H1 (cell line): ENCODE results near the gene RCC1. TPM values are rescaled to one million over a fixed set of nuclear protein-coding genes. Genes with fewer than 3 reads are reported as not detected.

Source experiments
- CEBPB ChIP-seq: IDR thresholded peaks from 2 replicates; pipeline ENCODE4 v1.6.1; 2012; ENCODE audit warnings: low read depth, low read length
- CHD1 ChIP-seq: IDR thresholded peaks from 2 replicates; pipeline ENCODE4 v1.6.1; 2012; ENCODE audit warnings: low read depth, low read length, improper control_type of control experiment
- CHD2 ChIP-seq: IDR thresholded peaks from 2 replicates; pipeline ENCODE4 v1.6.1; 2012; ENCODE audit warnings: low read length, improper control_type of control experiment
- CTBP2 ChIP-seq: IDR thresholded peaks from 2 replicates; pipeline ENCODE4 v1.7.0; 2011; ENCODE audit warnings: borderline replicate concordance, mild to moderate bottlenecking, moderate library complexity, mixed read lengths, low read length; ENCODE audit not compliant: insufficient read depth, insufficient read length
- FOSL1 ChIP-seq: IDR thresholded peaks from 2 replicates; pipeline ENCODE4 v1.6.1; 2011; ENCODE audit warnings: mild to moderate bottlenecking, low read depth, low read length, moderate library complexity; ENCODE audit not compliant: insufficient read depth
- POLR2AphosphoS5 ChIP-seq: IDR thresholded peaks from 2 replicates; pipeline ENCODE4 v1.6.1; 2011; ENCODE audit warnings: low read depth, low read length
- SRF ChIP-seq: IDR thresholded peaks from 2 replicates; pipeline ENCODE4 v1.6.1; 2011; ENCODE audit warnings: mild to moderate bottlenecking, low read depth, low read length, moderate library complexity
- TAF1 ChIP-seq: IDR thresholded peaks from 2 replicates; pipeline ENCODE4 v1.6.1; 2011; ENCODE audit warnings: mild to moderate bottlenecking, low read depth, low read length
- TAF7 ChIP-seq: optimal IDR thresholded peaks from 2 replicates; pipeline ENCODE3; 2011; ENCODE audit warnings: low read depth, mild to moderate bottlenecking, inconsistent platforms, low read length, moderate library complexity, borderline replicate concordance
- YY1 ChIP-seq: IDR thresholded peaks from 2 replicates; pipeline ENCODE4 v1.6.1; 2011; ENCODE audit warnings: low read depth, mild to moderate bottlenecking, low read length
- ZNF274 ChIP-seq: IDR thresholded peaks from 2 replicates; pipeline ENCODE4 v1.7.0; 2012; ENCODE audit warnings: low read length, borderline replicate concordance; ENCODE audit errors: extremely low read depth
- polyA plus RNA-seq, 7 experiments: library from polyadenylated mRNA; depleted of rRNA in 3 of 7; stranded (reverse) in 5 of 7; unstranded in 2 of 7; fragments of >200 nt in 5 of 7; fragments of 200-250 nt in 2 of 7; gene quantifications; 1 replicate in 5 of 7; 2 replicates in 1 of 7; 4 replicates in 1 of 7; pipeline versions ENCODE4 v1.2.1 to v1.2.3, GENCODE V29; 2011 to 2013; ENCODE audit warnings: missing spikeins in 2 of 7, mixed read lengths in 2 of 7
- total RNA-seq: library from RNA; stranded (reverse); fragmentation: NEBNext Ultra II Directional; extraction: Animal tissue kit (Norgen Biotek cat#: 25700); gene quantifications from 2 replicates; pipeline ENCODE4 v1.2.1, GENCODE V29; 2021
- TF ChIP-seq, protein P1 (sequence below): IDR thresholded peaks from 2 replicates; pipeline ENCODE4 v1.6.1; 2011; ENCODE audit warnings: low read length, improper control_type of control experiment

Gene RCC1
- total and polyA plus RNA-seq, 2 of the 8 experiments (the other 6 are each of a cell fraction or from before 2014, with no cell fraction given), result 48.5 to 98.4 TPM

- TF ChIP-seq, protein P1, sequence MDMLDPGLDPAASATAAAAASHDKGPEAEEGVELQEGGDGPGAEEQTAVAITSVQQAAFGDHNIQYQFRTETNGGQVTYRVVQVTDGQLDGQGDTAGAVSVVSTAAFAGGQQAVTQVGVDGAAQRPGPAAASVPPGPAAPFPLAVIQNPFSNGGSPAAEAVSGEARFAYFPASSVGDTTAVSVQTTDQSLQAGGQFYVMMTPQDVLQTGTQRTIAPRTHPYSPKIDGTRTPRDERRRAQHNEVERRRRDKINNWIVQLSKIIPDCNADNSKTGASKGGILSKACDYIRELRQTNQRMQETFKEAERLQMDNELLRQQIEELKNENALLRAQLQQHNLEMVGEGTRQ, result no peak
- TF ChIP-seq CEBPB (no peak), TAF1 (no peak), ZNF274 (no peak), CHD2 (peak; percentile 5; the same call in 1 of the 2 replicates), FOSL1 (no peak), YY1 (0 out of 2 replicates have a peak, but pooled peaks have one; percentile 15), POLR2AphosphoS5 (peak; percentile 98), CHD1 (no peak; the same call in 1 of the 2 replicates), TAF7 (peak; percentile 61), CTBP2 (no peak), SRF (no peak)
These were observed 6.3 kb downstream of the RCC1 start (continued) for GRCh38 chr1:28512058-28512611.
